ENCODE results near the gene MYH9.
A peak's percentile ranks its signal among the peaks of the same experiment; 100 is the strongest.

The MYH9 gene

GRCh38 chr22:36355894-36356293 is 31.9 kb downstream of the MYH9 start:
- H3K27ac ChIP-seq (ENCODE audit: low read depth, low read length), result peak overlapping the region; percentile 93
- H3K27me3 ChIP-seq (ENCODE audit: insufficient read depth, low read length), result no peaks in the 10 kb centered on the region
- no peak overlapping the region for H3K4me3 ChIP-seq (ENCODE audit: low read depth, low read length)
- H2AFZ ChIP-seq (ENCODE audit: low read length, unreplicated experiment), result no peak overlapping the region
- H3K4me1 ChIP-seq (ENCODE audit: control insufficient read depth, insufficient read depth, low read length, unreplicated experiment), result peaks cover 83% of the 10 kb centered on the region
- H3K79me2 ChIP-seq (ENCODE audit: control insufficient read depth, insufficient read depth, low read length, unreplicated experiment), result peaks cover 93% of the 10 kb centered on the region
- no peaks in the 10 kb centered on the region for H3K36me3 ChIP-seq (ENCODE audit: insufficient read depth, low read length)

- H3K4me3 ChIP-seq (ENCODE audit: low read depth, low read length), result peak overlapping the region; percentile 51
- H2AFZ ChIP-seq (ENCODE audit: low read length, unreplicated experiment), result no peak overlapping the region
- peak overlapping the region; percentile 93 for H3K27ac ChIP-seq (ENCODE audit: low read depth, low read length)
- peaks cover 94% of the 10 kb centered on the region for H3K79me2 ChIP-seq (ENCODE audit: control insufficient read depth, insufficient read depth, low read length, unreplicated experiment)
- H3K4me1 ChIP-seq (ENCODE audit: control insufficient read depth, insufficient read depth, low read length, unreplicated experiment), result peaks cover 86% of the 10 kb centered on the region
- H3K27me3 ChIP-seq (ENCODE audit: insufficient read depth, low read length), result no peaks in the 10 kb centered on the region
- no peaks in the 10 kb centered on the region for H3K36me3 ChIP-seq (ENCODE audit: insufficient read depth, low read length)
Measured at GRCh38 chr22:36355362-36355761, 32.4 kb downstream of the MYH9 start.

- peak overlapping the region; percentile 93 for H3K27ac ChIP-seq (ENCODE audit: low read depth, low read length)
Measured at GRCh38 chr22:36352803-36353507, 34.8 kb downstream of the MYH9 start.

GRCh38 chr22:36351921-36352802 is 35.6 kb downstream of the MYH9 start:
- Histone ChIP-seq H2AFZ (ENCODE audit: low read length, unreplicated experiment) (no peak overlapping the region), H3K27ac (ENCODE audit: low read depth, low read length) (peak overlapping the region; percentile 93), H3K36me3 (ENCODE audit: insufficient read depth, low read length) (peaks cover 3% of the 10 kb centered on the region; the same call in 1 of the 2 replicates), H3K4me1 (ENCODE audit: control insufficient read depth, insufficient read depth, low read length, unreplicated experiment) (peaks cover 67% of the 10 kb centered on the region), H3K79me2 (ENCODE audit: control insufficient read depth, insufficient read depth, low read length, unreplicated experiment) (peaks cover 85% of the 10 kb centered on the region), H3K4me3 (ENCODE audit: low read depth, low read length) (peak overlapping the region; percentile 24; the same call in 1 of the 2 replicates), H3K27me3 (ENCODE audit: insufficient read depth, low read length) (no peaks in the 10 kb centered on the region)

More at GRCh38 chr22:36352803-36353507, 34.8 kb downstream of the MYH9 start:
- Histone ChIP-seq H3K36me3 (ENCODE audit: insufficient read depth, low read length) (peaks cover 3% of the 10 kb centered on the region; the same call in 1 of the 2 replicates), H3K4me3 (ENCODE audit: low read depth, low read length) (no peak overlapping the region), H2AFZ (ENCODE audit: low read length, unreplicated experiment) (no peak overlapping the region), H3K79me2 (ENCODE audit: control insufficient read depth, insufficient read depth, low read length, unreplicated experiment) (peaks cover 91% of the 10 kb centered on the region), H3K4me1 (ENCODE audit: control insufficient read depth, insufficient read depth, low read length, unreplicated experiment) (peaks cover 72% of the 10 kb centered on the region), H3K27me3 (ENCODE audit: insufficient read depth, low read length) (no peaks in the 10 kb centered on the region)

- no peak overlapping the region for H2AFZ ChIP-seq (ENCODE audit: low read length, unreplicated experiment)
- H3K27ac ChIP-seq (ENCODE audit: low read depth, low read length), result peak overlapping the region; percentile 93
- no peaks in the 10 kb centered on the region for H3K27me3 ChIP-seq (ENCODE audit: insufficient read depth, low read length)
- H3K4me3 ChIP-seq (ENCODE audit: low read depth, low read length), result peak overlapping the region; percentile 22; the same call in 1 of the 2 replicates
- peaks cover 3% of the 10 kb centered on the region; the same call in 1 of the 2 replicates for H3K36me3 ChIP-seq (ENCODE audit: insufficient read depth, low read length)
- peaks cover 65% of the 10 kb centered on the region for H3K4me1 ChIP-seq (ENCODE audit: control insufficient read depth, insufficient read depth, low read length, unreplicated experiment)
- peaks cover 88% of the 10 kb centered on the region for H3K79me2 ChIP-seq (ENCODE audit: control insufficient read depth, insufficient read depth, low read length, unreplicated experiment)
Measured at GRCh38 chr22:36350751-36351594, 36.8 kb downstream of the MYH9 start.

GRCh38 chr22:36349726-36350125 is 38.0 kb downstream of the MYH9 start:
- Histone ChIP-seq H2AFZ (ENCODE audit: low read length, unreplicated experiment) (no peak overlapping the region), H3K79me2 (ENCODE audit: control insufficient read depth, insufficient read depth, low read length, unreplicated experiment) (peaks cover 86% of the 10 kb centered on the region), H3K27ac (ENCODE audit: low read depth, low read length) (peak overlapping the region; percentile 93), H3K36me3 (ENCODE audit: insufficient read depth, low read length) (peaks cover 3% of the 10 kb centered on the region; the same call in 1 of the 2 replicates), H3K4me3 (ENCODE audit: low read depth, low read length) (no peak overlapping the region), H3K4me1 (ENCODE audit: control insufficient read depth, insufficient read depth, low read length, unreplicated experiment) (peaks cover 54% of the 10 kb centered on the region), H3K27me3 (ENCODE audit: insufficient read depth, low read length) (no peaks in the 10 kb centered on the region)

- Histone ChIP-seq H3K27ac (ENCODE audit: low read depth, low read length) (peak overlapping the region; percentile 32; the same call in 1 of the 2 replicates), H3K79me2 (ENCODE audit: control insufficient read depth, insufficient read depth, low read length, unreplicated experiment) (peaks cover 87% of the 10 kb centered on the region), H3K36me3 (ENCODE audit: insufficient read depth, low read length) (peaks cover 3% of the 10 kb centered on the region; the same call in 1 of the 2 replicates), H2AFZ (ENCODE audit: low read length, unreplicated experiment) (no peak overlapping the region), H3K4me1 (ENCODE audit: control insufficient read depth, insufficient read depth, low read length, unreplicated experiment) (peaks cover 50% of the 10 kb centered on the region), H3K4me3 (ENCODE audit: low read depth, low read length) (no peak overlapping the region), H3K27me3 (ENCODE audit: insufficient read depth, low read length) (no peaks in the 10 kb centered on the region)
Measured at GRCh38 chr22:36348760-36349159, 39.0 kb downstream of the MYH9 start.

GRCh38 chr22:36347094-36347493 is 40.7 kb downstream of the MYH9 start:
- Histone ChIP-seq H3K4me3 (ENCODE audit: low read depth, low read length) (no peak overlapping the region), H3K27ac (ENCODE audit: low read depth, low read length) (no peak overlapping the region; the same call in 1 of the 2 replicates), H3K79me2 (ENCODE audit: control insufficient read depth, insufficient read depth, low read length, unreplicated experiment) (peaks cover 86% of the 10 kb centered on the region), H3K36me3 (ENCODE audit: insufficient read depth, low read length) (peaks cover 3% of the 10 kb centered on the region; the same call in 1 of the 2 replicates), H2AFZ (ENCODE audit: low read length, unreplicated experiment) (no peak overlapping the region), H3K4me1 (ENCODE audit: control insufficient read depth, insufficient read depth, low read length, unreplicated experiment) (peaks cover 34% of the 10 kb centered on the region), H3K27me3 (ENCODE audit: insufficient read depth, low read length) (no peaks in the 10 kb centered on the region)

GRCh38 chr22:36344106-36344827 is 43.5 kb downstream of the MYH9 start:
- H3K4me1 ChIP-seq (ENCODE audit: control insufficient read depth, insufficient read depth, low read length, unreplicated experiment), result peaks cover 20% of the 10 kb centered on the region
- peaks cover 8% of the 10 kb centered on the region for H3K36me3 ChIP-seq (ENCODE audit: insufficient read depth, low read length)

More at GRCh38 chr22:36344106-36344827, 43.5 kb downstream of the MYH9 start:
- Histone ChIP-seq H3K27ac (ENCODE audit: low read depth, low read length) (no peak overlapping the region), H3K79me2 (ENCODE audit: control insufficient read depth, insufficient read depth, low read length, unreplicated experiment) (peaks cover 75% of the 10 kb centered on the region), H3K4me3 (ENCODE audit: low read depth, low read length) (no peak overlapping the region), H2AFZ (ENCODE audit: low read length, unreplicated experiment) (no peak overlapping the region), H3K27me3 (ENCODE audit: insufficient read depth, low read length) (no peaks in the 10 kb centered on the region)
